G401.6 (cell line): ENCODE data around the gene MAP3K1.
"Not testable (repeated sequence)": the region's sequence is repeated elsewhere in the genome, so short reads cannot be mapped to it uniquely, and the experiment has no call there.

Source experiments
- FAIRE-seq: peaks from 2 replicates; lab custom pipeline; 2012; peaks lifted over from hg19 to GRCh38; lab: Jason Lieb, UNC

Gene MAP3K1

GRCh38 chr5:56816546-56817081, 1.3 kb downstream of the MAP3K1 start:
- no peak for FAIRE-seq

DNA sequence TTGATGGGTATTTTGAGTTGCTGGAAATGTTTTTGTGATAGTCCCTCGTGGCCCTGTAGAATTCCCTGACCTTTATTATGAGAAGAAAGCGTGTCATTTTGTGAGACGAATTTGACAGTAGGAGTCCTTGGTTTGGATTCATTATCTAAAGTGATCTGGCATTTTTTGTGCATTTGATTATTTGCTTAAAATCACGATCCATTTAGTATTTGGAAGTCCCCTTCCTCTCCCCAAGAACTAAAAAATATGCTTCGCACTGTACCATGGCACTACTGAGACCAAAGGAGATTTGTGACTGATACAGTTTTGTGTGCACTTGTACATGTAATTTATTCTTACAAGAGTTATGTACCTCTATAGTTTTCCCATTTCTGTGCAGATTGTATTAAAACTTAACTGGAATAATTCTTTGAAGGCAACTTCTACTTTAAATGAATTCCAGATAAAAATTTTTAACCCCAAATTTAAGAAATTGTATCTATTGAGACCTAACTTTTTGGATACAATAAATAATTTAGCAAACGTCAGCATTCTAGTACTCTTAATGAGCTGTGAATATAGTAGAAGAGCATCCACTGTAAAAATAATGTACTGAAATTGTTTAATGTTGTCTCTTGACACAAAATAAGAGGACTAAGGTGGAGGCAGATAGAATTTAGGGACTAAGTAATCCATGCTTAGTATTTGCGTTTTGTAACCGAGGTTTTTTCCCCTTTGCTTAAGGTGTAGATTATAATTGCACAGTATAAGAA, 2.1 kb downstream of the MAP3K1 start:
- no peak for FAIRE-seq

DNA sequence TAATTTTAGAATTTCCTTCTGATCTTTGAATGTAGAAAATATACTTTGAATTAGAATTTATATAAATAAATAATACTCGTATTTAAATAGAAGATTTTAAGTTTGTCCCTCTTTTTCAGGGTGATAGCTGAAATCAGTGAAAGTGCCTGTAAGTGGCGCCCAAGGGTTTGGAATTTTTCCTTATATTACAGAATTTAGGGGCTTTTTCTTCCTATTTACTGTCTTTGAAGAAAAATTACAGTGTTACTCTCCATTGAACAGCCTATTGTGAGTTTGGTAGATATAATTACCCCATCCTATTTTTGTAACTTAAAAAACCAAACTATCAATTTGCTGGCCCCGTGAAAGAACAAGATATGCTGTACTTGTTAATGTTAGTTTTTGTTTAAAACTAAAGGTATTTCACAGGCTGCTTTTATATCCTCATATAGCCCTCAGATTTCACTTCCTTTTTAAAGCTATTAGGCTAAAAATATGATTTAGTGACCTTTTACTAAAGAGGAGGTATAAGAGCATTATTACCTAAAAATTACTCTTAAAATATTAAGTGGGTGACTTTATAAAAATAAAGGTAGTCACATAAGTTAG, 3.2 kb downstream of the MAP3K1 start:
- peak; percentile 88 for FAIRE-seq

GRCh38 chr5:56819060-56819881, 3.9 kb downstream of the MAP3K1 start:
- no peak for FAIRE-seq

DNA sequence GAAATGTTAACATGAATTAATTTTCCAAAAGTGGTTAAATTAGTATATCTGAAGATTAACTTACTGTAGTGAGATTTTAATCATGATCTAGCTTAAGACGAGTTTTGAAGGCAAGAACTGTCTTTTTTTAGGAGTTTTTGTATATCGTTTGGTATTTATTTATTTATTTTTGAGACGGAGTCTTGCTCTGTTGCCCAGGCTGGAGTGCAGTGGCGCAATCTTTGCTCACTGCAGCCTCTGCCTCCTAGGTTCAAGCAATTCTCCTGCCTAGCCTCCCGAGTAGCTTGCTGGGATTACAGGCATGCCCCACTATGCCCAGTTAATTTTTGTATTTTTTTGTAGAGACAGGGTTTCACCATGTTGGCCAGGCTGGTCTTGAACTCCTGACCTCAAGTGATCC, 6.5 kb downstream of the MAP3K1 start:
- FAIRE-seq = not testable (repeated sequence)

- FAIRE-seq = no peak
Measured at GRCh38 chr5:56822981-56823380, 7.6 kb downstream of the MAP3K1 start.

DNA sequence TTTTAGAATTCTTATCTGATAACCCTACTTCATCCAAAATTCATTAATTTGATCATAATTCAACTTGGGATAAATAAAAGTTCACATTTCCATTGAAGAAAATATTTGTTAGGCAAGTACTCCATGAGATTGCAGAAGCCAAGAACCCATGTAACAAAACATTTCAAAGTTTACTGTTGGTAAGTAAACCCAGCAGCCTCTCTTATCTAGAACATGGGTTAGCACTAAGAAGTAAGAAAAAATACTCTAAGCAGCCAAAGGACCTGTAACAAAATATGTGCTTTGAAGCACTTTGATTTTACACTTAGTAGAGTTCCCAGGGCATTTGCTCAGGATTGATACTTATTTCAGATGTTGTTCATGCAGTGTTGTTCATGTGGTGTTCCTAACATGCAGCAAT, 8.7 kb downstream of the MAP3K1 start:
- FAIRE-seq = no peak

GRCh38 chr5:56825222-56825824, 10.0 kb downstream of the MAP3K1 start:
- FAIRE-seq = no peak

DNA sequence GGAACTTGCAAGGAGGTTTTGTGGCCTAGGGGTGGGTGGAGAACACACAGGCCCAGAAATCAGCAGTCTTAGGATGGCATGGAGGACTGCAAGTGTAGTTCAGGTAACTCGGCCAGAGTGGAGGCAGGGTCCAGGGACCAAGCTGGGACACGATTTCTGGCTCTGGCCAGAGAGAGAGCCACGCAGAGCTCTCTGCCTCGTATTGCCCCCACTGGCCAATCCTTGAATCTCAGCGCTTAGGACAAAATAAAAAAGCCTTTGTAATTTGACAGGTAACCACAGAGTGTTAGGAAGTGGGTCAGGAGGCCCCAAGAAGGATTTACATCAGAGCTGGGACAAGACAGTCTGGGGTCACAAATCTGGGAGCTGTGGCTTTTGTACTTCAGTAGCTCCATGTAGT, 11.7 kb downstream of the MAP3K1 start:
- FAIRE-seq = no peak

DNA sequence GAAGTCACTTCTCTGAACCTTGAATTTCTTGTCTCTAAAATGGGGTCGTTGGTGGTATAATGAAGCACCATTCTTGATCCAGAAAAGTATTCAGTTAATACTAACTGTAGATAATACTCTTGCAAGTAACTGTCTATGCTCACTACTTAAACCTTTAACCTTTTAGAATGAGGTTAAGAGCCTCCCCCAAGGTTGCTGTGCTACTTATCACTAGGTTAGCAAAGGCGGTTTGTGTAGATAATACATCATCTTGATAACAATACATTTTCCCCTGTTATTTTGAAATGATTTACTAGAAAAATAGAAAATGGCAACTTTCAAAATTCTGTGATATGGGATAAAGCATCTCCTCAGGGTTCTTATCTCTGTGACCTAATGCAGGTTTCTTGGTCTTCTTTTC, 12.6 kb downstream of the MAP3K1 start:
- FAIRE-seq = no peak

- no peak for FAIRE-seq
Measured at GRCh38 chr5:56829137-56829908, 14.0 kb downstream of the MAP3K1 start.

- no peak for FAIRE-seq
Measured at GRCh38 chr5:56831773-56832172, 16.4 kb downstream of the MAP3K1 start.

DNA sequence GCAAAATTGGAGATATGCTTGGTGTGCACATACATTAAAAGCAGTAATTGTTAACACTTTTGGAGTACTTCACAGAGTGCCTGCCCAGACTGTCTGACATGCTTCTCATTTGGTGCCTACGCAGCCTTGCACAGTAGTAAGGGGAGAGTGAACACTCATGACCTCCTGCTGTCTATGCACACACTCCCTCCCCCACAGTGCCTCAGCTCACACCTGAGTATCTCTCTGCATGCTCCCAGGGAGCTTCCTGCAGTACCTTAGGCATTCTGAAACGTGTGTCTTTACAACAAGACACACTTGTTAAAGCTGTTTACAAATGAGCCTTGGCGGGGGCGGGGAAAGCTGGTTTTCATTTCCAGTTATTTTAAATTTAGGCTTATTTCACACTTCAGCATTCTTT, 18.0 kb downstream of the MAP3K1 start:
- FAIRE-seq = no peak

DNA sequence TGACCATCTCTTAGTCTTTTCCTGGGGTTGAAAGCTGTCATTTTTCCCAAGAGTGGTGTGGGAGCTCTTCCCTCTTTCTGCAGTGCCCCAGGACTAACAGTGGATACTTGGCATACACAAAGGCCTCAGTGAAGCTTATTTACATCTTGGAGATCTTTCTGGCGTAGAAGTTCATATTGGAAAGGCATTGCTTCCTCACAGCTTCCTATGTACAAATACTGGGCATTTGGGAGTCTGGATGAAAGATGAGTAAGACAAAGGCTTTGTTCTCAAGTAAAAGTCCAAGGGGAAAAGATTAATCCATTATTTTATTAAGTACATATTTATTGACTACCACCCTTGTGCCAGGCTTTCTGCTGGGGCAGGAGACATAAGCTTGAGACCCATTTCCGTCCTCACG, 22.0 kb downstream of the MAP3K1 start:
- no peak for FAIRE-seq

GRCh38 chr5:56837956-56838355, 22.6 kb downstream of the MAP3K1 start:
- FAIRE-seq = no peak

GRCh38 chr5:56838409-56839039, 23.2 kb downstream of the MAP3K1 start:
- FAIRE-seq = peak; percentile 85

GRCh38 chr5:56839062-56839461, 23.7 kb downstream of the MAP3K1 start:
- no peak for FAIRE-seq

DNA sequence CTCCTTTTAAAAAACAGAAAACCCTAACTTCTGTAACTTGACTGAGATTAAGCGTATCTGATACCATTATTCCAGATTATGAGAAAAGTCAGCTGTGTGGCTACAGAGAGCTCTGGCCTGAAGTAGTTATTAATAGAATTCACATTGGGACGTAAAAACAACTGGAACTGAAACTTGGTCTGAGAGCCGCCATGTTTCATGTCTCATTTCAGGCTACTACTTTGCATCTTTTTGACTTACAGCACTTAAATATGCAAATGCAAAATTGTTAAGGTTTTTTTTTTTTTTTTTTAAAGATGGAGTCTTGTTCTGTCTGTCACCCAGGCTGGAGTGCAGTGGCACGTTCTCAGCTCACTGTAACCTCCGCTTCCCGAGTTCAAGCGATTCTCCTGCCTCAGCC, 25.2 kb downstream of the MAP3K1 start:
- FAIRE-seq = no peak

DNA sequence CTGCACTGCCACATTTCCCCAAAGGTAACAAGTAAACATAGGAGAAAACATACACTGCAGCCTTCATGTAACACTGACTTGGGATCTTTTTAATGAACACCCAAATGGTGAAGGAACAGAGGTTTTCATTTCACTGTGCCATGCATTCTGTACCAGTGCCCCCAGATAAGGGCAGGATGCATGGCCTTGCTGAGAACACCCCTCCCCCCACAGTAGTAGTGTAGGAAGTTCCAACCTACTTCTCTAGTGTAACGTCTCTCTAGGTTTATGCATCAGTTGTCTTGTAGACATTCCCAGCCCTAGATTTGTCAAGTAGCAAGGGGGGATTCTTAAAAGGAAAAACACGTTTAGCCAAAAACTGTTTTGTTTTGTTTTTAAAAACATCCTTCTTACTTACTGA, 29.9 kb downstream of the MAP3K1 start:
- FAIRE-seq = no peak

- FAIRE-seq = no peak
Measured at GRCh38 chr5:56845904-56846480, 30.6 kb downstream of the MAP3K1 start.

DNA sequence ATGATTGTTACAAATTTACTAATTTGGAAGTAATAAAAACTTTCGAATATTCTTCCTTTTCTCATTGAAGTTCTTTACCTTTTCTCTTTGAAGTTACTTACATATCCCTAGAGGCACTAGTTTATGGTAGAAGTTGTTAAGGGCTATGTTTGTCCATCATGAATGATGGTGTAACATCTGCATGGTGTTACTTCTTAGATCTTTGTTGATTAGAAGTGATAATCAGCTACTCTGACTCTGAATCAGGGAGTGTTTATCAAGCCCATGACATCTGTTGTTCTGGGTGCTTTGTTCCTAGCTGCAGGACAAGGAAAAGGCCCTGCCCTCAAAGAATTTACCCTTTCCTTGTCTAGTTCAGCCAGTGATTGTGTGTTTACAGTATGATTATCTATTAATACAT, 32.9 kb downstream of the MAP3K1 start:
- FAIRE-seq = no peak
